NT2/D1 (cell line): Measurements from ENCODE around the gene SRGAP3.

Experiments used
- SUZ12 ChIP-seq: IDR thresholded peaks from 2 replicates; pipeline ENCODE4 v1.6.1; 2011; ENCODE audit not compliant: insufficient read length, insufficient read depth; ENCODE audit errors: extremely low read depth
- YY1 ChIP-seq: IDR thresholded peaks from 2 replicates; pipeline ENCODE4 v1.6.1; 2011; ENCODE audit not compliant: insufficient read length, insufficient read depth

GRCh38 chr3:9211155-9211950 lies 38.1 kb downstream of the SRGAP3 start:
- TF ChIP-seq YY1 = no peak
- no peak for TF ChIP-seq SUZ12
